HEK293 (cell line): ENCODE data around the gene PRKAG2.
A peak's percentile ranks its signal among the peaks of the same experiment; 100 is the strongest.

Source experiments
- CTCF ChIA-PET: fragments of 350-600 bp; formaldehyde crosslinking; extraction: SDS; loops from one replicate; lab custom pipeline; 2021; ENCODE audit warnings: antibody characterized with exemption; lab: Yijun Ruan, JAX
- POLR2A ChIA-PET: fragments of 300-600 bp; formaldehyde crosslinking; extraction: SDS; loops from one replicate; lab custom pipeline; 2020; ENCODE audit warnings: antibody characterized with exemption, inconsistent platforms; lab: Yijun Ruan, JAX
- H3K27ac ChIP-seq: fragments of 200-500 bp; sonication (Bioruptor generic); 2 replicates; pipeline ENCODE4 v1.5.1; 2014; ENCODE audit warnings: low read depth, low read length, control low read depth, inconsistent platforms; ENCODE audit errors: extremely low read depth
- H3K36me3 ChIP-seq, 2 experiments: fragments of 200-500 bp in 1 of 2; sonication (Bioruptor generic) in 1 of 2; 1 replicate in 1 of 2; 2 replicates in 1 of 2; pipeline ENCODE4 v1.5.1; 2014 to 2017; ENCODE audit warnings: inconsistent platforms in 2 of 2, low read length in 2 of 2; ENCODE audit not compliant: control insufficient read depth in 2 of 2, insufficient read depth in 1 of 2
- H3K4me1 ChIP-seq: fragments of 200-500 bp; sonication (Bioruptor generic); 2 replicates; pipeline ENCODE4 v1.5.1; 2014; ENCODE audit warnings: mild to moderate bottlenecking, low read length, inconsistent platforms; ENCODE audit not compliant: control insufficient read depth, insufficient read depth
- H3K4me3 ChIP-seq: 2 replicates; pipeline ENCODE4 v1.5.1; 2011; ENCODE audit warnings: low read depth, mild to moderate bottlenecking, control low read depth, low read length, moderate library complexity
- H3K9me3 ChIP-seq: fragments of 200-500 bp; sonication (Bioruptor generic); 2 replicates; pipeline ENCODE4 v1.5.1; 2014; ENCODE audit warnings: low read depth, low read length, inconsistent platforms; ENCODE audit not compliant: control insufficient read depth, insufficient read depth
- BCL6B ChIP-seq: fragments of 450-650 bp; formaldehyde crosslinking; IDR thresholded peaks from 2 replicates; pipeline ENCODE4 v1.5.1; 2017; ENCODE audit warnings: missing biosample characterization, missing genetic modification characterization
- GLIS1 ChIP-seq: fragments of 450-650 bp; formaldehyde crosslinking; IDR thresholded peaks from 2 replicates; pipeline ENCODE4 v1.5.1; 2016; ENCODE audit warnings: missing biosample characterization, missing genetic modification characterization
- HOXC10 ChIP-seq: sonication (generic); formaldehyde crosslinking; IDR thresholded peaks from 2 replicates; pipeline ENCODE4 v1.8.1; 2023; ENCODE audit warnings: mild to moderate bottlenecking, missing genetic modification reagents
- KLF17 ChIP-seq: fragments of 450-650 bp; formaldehyde crosslinking; IDR thresholded peaks from 2 replicates; pipeline ENCODE4 v1.5.1; 2016; ENCODE audit warnings: missing biosample characterization, missing genetic modification characterization
- MEIS1 ChIP-seq: sonication (generic); formaldehyde crosslinking; IDR thresholded peaks from 2 replicates; pipeline ENCODE4 v1.8.1; 2022; ENCODE audit warnings: missing genetic modification reagents, mild to moderate bottlenecking, borderline replicate concordance
- OSR2 ChIP-seq: fragments of 450-650 bp; formaldehyde crosslinking; IDR thresholded peaks from 2 replicates; pipeline ENCODE4 v1.5.1; 2016; ENCODE audit warnings: missing biosample characterization, missing genetic modification characterization
- OVOL3 ChIP-seq: fragments of 450-650 bp; formaldehyde crosslinking; IDR thresholded peaks from 2 replicates; pipeline ENCODE4 v1.5.1; 2016; ENCODE audit warnings: missing biosample characterization, missing genetic modification characterization
- SCRT1 ChIP-seq: fragments of 450-650 bp; formaldehyde crosslinking; IDR thresholded peaks from 2 replicates; pipeline ENCODE4 v1.5.1; 2016; ENCODE audit warnings: missing biosample characterization, missing genetic modification characterization, borderline replicate concordance
- ZBTB20 ChIP-seq: fragments of 450-650 bp; formaldehyde crosslinking; IDR thresholded peaks from 2 replicates; pipeline ENCODE4 v1.5.1; 2016; ENCODE audit warnings: missing biosample characterization, missing genetic modification characterization
- ZFP3 ChIP-seq: fragments of 450-650 bp; formaldehyde crosslinking; IDR thresholded peaks from 2 replicates; pipeline ENCODE4 v1.5.1; 2016; ENCODE audit warnings: low read depth, missing biosample characterization, missing genetic modification characterization
- ZNF140 ChIP-seq: fragments of 450-650 bp; formaldehyde crosslinking; IDR thresholded peaks from 2 replicates; pipeline ENCODE4 v1.5.1; 2016; ENCODE audit warnings: missing biosample characterization, missing genetic modification characterization
- ZNF223 ChIP-seq: fragments of 450-650 bp; formaldehyde crosslinking; IDR thresholded peaks from 2 replicates; pipeline ENCODE4 v1.5.1; 2016; ENCODE audit warnings: missing biosample characterization, missing genetic modification characterization
- ZNF239 ChIP-seq: fragments of 450-650 bp; formaldehyde crosslinking; IDR thresholded peaks from 2 replicates; pipeline ENCODE4 v1.5.1; 2016; ENCODE audit warnings: missing biosample characterization, missing genetic modification characterization
- ZNF266 ChIP-seq: fragments of 450-650 bp; formaldehyde crosslinking; IDR thresholded peaks from 2 replicates; pipeline ENCODE4 v1.5.1; 2016; ENCODE audit warnings: missing biosample characterization, missing genetic modification characterization, low read depth
- ZNF302 ChIP-seq: fragments of 450-650 bp; formaldehyde crosslinking; IDR thresholded peaks from 2 replicates; pipeline ENCODE4 v1.5.1; 2016; ENCODE audit warnings: missing biosample characterization, missing genetic modification characterization, low read depth
- ZNF398 ChIP-seq: fragments of 450-650 bp; formaldehyde crosslinking; IDR thresholded peaks from 2 replicates; pipeline ENCODE4 v1.5.1; 2017; ENCODE audit warnings: missing biosample characterization, missing genetic modification characterization
- ZNF416 ChIP-seq: fragments of 450-650 bp; formaldehyde crosslinking; IDR thresholded peaks from 2 replicates; pipeline ENCODE4 v1.5.1; 2016; ENCODE audit warnings: missing biosample characterization, missing genetic modification characterization
- ZNF423 ChIP-seq: fragments of 450-650 bp; formaldehyde crosslinking; IDR thresholded peaks from 2 replicates; pipeline ENCODE4 v1.5.1; 2016; ENCODE audit warnings: missing biosample characterization, missing genetic modification characterization
- ZNF48 ChIP-seq: fragments of 450-650 bp; formaldehyde crosslinking; IDR thresholded peaks from 2 replicates; pipeline ENCODE4 v1.5.1; 2016; ENCODE audit warnings: missing biosample characterization, missing genetic modification characterization
- ZNF548 ChIP-seq: fragments of 450-650 bp; formaldehyde crosslinking; IDR thresholded peaks from 2 replicates; pipeline ENCODE4 v1.5.1; 2016; ENCODE audit warnings: missing biosample characterization, missing genetic modification characterization
- ZNF596 ChIP-seq: fragments of 450-650 bp; IDR thresholded peaks from 2 replicates; pipeline ENCODE4 v1.5.0; 2018; ENCODE audit warnings: missing biosample characterization, mild to moderate bottlenecking, missing genetic modification characterization, moderate library complexity
- ZNF600 ChIP-seq: fragments of 450-650 bp; formaldehyde crosslinking; IDR thresholded peaks from 2 replicates; pipeline ENCODE4 v1.5.1; 2016; ENCODE audit warnings: missing biosample characterization, missing genetic modification characterization
- ZNF621 ChIP-seq: fragments of 450-650 bp; formaldehyde crosslinking; IDR thresholded peaks from 2 replicates; pipeline ENCODE4 v1.5.1; 2017; ENCODE audit warnings: missing biosample characterization, missing genetic modification characterization
- ZNF626 ChIP-seq: fragments of 450-650 bp; sonication (Bioruptor Pico); formaldehyde crosslinking; IDR thresholded peaks from 2 replicates; pipeline ENCODE4 v1.5.1; 2018; ENCODE audit warnings: missing biosample characterization, missing genetic modification characterization, inconsistent platforms
- ZNF629 ChIP-seq: fragments of 450-650 bp; formaldehyde crosslinking; IDR thresholded peaks from 2 replicates; pipeline ENCODE4 v1.5.1; 2017; ENCODE audit warnings: missing biosample characterization, missing genetic modification characterization
- ZNF664 ChIP-seq: fragments of 450-650 bp; formaldehyde crosslinking; IDR thresholded peaks from 2 replicates; pipeline ENCODE4 v1.5.1; 2016; ENCODE audit warnings: missing biosample characterization, missing genetic modification characterization
- ZNF747 ChIP-seq: fragments of 450-650 bp; formaldehyde crosslinking; IDR thresholded peaks from 2 replicates; pipeline ENCODE4 v1.5.1; 2016; ENCODE audit warnings: missing biosample characterization, missing genetic modification characterization
- ZNF777 ChIP-seq: fragments of 450-650 bp; formaldehyde crosslinking; IDR thresholded peaks from 2 replicates; pipeline ENCODE4 v1.5.1; 2017; ENCODE audit warnings: missing biosample characterization, missing genetic modification characterization, borderline replicate concordance
- ZNF792 ChIP-seq: fragments of 450-650 bp; formaldehyde crosslinking; IDR thresholded peaks from 2 replicates; pipeline ENCODE4 v1.5.1; 2016; ENCODE audit warnings: missing biosample characterization, missing genetic modification characterization
- ZSCAN5A ChIP-seq: fragments of 450-650 bp; formaldehyde crosslinking; IDR thresholded peaks from 2 replicates; pipeline ENCODE4 v1.5.1; 2016; ENCODE audit warnings: missing biosample characterization, missing genetic modification characterization

Gene PRKAG2

GRCh38 chr7:151702961-151703360 lies 174.0 kb downstream of the PRKAG2 start:
- ChIA-PET CTCF (interaction anchor here (0.7 to 0.8 kb wide), 2 partner anchors 17 to 39 kb away, joined by 3 read pairs; no protein-coding TSS in a partner anchor), POLR2A (no interaction called here)
- no peak overlapping the region for H3K4me3 ChIP-seq
- no peaks in the 10 kb centered on the region for H3K36me3 ChIP-seq
- no peaks in the 10 kb centered on the region for H3K9me3 ChIP-seq
- H3K27ac ChIP-seq, result no peak overlapping the region
- peaks cover 6% of the 10 kb centered on the region; the same call in 1 of the 2 replicates for H3K4me1 ChIP-seq
- TF ChIP-seq ZNF600 (tag by site-specific recombination), result no peak
- no peak for TF ChIP-seq SCRT1 (tag by site-specific recombination)
- TF ChIP-seq ZFP3 (tag by site-specific recombination), result no peak
- no peak for TF ChIP-seq ZSCAN5A (tag by site-specific recombination)
- no peak for TF ChIP-seq ZNF777
- no peak for TF ChIP-seq ZNF747 (tag by site-specific recombination)
- TF ChIP-seq ZBTB20, result no peak
- no peak for TF ChIP-seq ZNF596
- no peak for TF ChIP-seq ZNF548 (tag by site-specific recombination)

- ChIA-PET POLR2A (no interaction called here), CTCF (interaction anchor here (0.6 to 0.7 kb wide), 3 partner anchors 12 to 362 kb away, joined by 3 to 4 read pairs (median 4); no protein-coding TSS in a partner anchor)
- Histone ChIP-seq H3K27ac (no peak overlapping the region), H3K36me3 (no peaks in the 10 kb centered on the region), H3K4me3 (no peak overlapping the region), H3K4me1 (peaks cover 6% of the 10 kb centered on the region; the same call in 1 of the 2 replicates), H3K9me3 (no peaks in the 10 kb centered on the region)
- TF ChIP-seq BCL6B (tag by site-specific recombination) (no peak), MEIS1 (CRISPR knock-in tag) (no peak), ZNF423 (tag by site-specific recombination) (no peak), ZNF140 (tag by site-specific recombination) (no peak), ZNF621 (tag by site-specific recombination) (no peak), ZNF266 (tag by site-specific recombination) (no peak), GLIS1 (tag by site-specific recombination) (0 out of 2 replicates have a peak, but pooled peaks have one; percentile 20), ZNF792 (tag by site-specific recombination) (no peak)
Observed at GRCh38 chr7:151700586-151701165, 176.2 kb downstream of the PRKAG2 start.

- Histone ChIP-seq H3K27ac (no peak overlapping the region), H3K36me3 (no peaks in the 10 kb centered on the region), H3K9me3 (no peaks in the 10 kb centered on the region), H3K4me3 (no peak overlapping the region), H3K4me1 (peaks cover 6% of the 10 kb centered on the region; the same call in 1 of the 2 replicates)
- POLR2A ChIA-PET, result no interaction called here
- CTCF ChIA-PET, result interaction anchor here (0.7 kb wide), 1 partner anchor 361 kb away, joined by 3 read pairs; no protein-coding TSS in a partner anchor
- TF ChIP-seq OVOL3 (no peak), ZNF223 (tag by site-specific recombination) (no peak), ZNF239 (tag by site-specific recombination) (no peak), ZNF398 (tag by site-specific recombination) (no peak), ZNF416 (tag by site-specific recombination) (no peak), KLF17 (tag by site-specific recombination) (no peak), HOXC10 (CRISPR knock-in tag) (no peak), ZNF629 (tag by site-specific recombination) (no peak), ZNF664 (no peak), ZNF302 (tag by site-specific recombination) (no peak), OSR2 (tag by site-specific recombination) (no peak), ZNF626 (tag by site-specific recombination) (no peak), ZNF48 (tag by site-specific recombination) (no peak)
Observed at GRCh38 chr7:151699928-151700319, 177.0 kb downstream of the PRKAG2 start.
